Smooth muscle cell of the brain vasculature (primary cell): ENCODE results near the gene MAGEC1.
"Not testable (repeated sequence)": the region's sequence is repeated elsewhere in the genome, so short reads cannot be mapped to it uniquely, and the experiment has no call there.

Experiments
- DNase-seq: peaks from one replicate; pipeline ENCODE4 v3.0.0-alpha.2; 2012; ENCODE audit warnings: low read depth, low spot score

Gene MAGEC1, protein sequence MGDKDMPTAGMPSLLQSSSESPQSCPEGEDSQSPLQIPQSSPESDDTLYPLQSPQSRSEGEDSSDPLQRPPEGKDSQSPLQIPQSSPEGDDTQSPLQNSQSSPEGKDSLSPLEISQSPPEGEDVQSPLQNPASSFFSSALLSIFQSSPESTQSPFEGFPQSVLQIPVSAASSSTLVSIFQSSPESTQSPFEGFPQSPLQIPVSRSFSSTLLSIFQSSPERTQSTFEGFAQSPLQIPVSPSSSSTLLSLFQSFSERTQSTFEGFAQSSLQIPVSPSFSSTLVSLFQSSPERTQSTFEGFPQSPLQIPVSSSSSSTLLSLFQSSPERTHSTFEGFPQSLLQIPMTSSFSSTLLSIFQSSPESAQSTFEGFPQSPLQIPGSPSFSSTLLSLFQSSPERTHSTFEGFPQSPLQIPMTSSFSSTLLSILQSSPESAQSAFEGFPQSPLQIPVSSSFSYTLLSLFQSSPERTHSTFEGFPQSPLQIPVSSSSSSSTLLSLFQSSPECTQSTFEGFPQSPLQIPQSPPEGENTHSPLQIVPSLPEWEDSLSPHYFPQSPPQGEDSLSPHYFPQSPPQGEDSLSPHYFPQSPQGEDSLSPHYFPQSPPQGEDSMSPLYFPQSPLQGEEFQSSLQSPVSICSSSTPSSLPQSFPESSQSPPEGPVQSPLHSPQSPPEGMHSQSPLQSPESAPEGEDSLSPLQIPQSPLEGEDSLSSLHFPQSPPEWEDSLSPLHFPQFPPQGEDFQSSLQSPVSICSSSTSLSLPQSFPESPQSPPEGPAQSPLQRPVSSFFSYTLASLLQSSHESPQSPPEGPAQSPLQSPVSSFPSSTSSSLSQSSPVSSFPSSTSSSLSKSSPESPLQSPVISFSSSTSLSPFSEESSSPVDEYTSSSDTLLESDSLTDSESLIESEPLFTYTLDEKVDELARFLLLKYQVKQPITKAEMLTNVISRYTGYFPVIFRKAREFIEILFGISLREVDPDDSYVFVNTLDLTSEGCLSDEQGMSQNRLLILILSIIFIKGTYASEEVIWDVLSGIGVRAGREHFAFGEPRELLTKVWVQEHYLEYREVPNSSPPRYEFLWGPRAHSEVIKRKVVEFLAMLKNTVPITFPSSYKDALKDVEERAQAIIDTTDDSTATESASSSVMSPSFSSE

DNA sequence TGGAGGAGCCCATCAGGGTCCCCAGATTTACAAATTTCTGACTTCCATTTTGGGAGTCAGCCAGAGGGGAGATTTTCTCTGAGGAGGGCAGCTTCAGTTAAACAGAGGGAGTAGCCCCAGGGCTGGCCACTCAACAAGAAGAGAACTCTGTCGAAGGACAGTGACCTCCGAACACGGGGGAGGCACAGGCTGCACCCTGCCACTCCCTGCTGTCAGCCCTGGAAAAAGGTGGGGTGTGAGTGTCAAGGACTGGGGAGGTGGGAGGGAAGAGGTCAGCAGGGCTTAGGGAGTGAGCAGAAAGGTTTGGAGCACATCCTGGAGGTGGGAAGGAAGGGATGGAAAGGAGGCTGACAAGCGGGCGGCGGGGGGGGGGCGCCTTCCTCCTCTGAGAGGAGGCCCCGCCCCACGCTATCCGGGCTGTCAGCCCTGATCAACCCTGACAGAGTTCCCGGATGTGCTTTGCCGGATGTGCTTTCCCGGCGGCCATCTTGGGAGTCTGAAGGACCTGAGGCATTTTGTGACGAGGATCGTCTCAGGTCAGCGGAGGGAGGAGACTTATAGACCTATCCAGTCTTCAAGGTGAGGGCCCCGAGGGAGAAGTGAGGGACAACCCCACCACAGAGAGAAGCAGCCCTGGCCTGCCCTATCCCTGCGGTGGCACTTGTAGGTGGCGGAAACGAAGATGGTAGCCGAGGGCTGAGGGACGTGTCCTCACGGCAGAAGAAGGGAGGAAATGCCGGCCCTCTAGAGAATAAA lies at the start of gene MAGEC1:
TSS of gene MAGEC1 (plus strand) at position 495 of the 756 bp plus-strand sequence. CDS start 1,179 bp downstream, outside the sequence.
- DNase-seq: no peak

DNA sequence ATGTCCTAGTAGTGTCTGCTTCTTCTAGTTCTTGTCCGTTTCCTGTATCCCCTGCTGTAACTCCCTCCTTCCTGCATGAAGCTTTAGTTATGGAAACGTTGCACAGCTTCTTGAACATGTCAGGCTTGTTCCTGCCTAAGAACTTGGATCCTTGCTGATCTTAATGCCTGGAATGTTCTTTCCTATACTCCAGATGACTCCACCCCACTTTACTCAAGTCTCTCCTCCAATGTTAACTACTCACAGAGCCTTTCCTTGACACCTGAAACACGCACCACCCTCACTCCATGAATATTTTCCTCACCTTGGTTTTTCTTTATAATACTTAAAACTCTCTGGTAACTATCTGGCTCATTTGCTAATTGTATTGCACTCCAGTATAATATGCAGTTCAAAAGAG lies 46.2 kb upstream of the MAGEC1 start:
- DNase-seq: no peak

DNA sequence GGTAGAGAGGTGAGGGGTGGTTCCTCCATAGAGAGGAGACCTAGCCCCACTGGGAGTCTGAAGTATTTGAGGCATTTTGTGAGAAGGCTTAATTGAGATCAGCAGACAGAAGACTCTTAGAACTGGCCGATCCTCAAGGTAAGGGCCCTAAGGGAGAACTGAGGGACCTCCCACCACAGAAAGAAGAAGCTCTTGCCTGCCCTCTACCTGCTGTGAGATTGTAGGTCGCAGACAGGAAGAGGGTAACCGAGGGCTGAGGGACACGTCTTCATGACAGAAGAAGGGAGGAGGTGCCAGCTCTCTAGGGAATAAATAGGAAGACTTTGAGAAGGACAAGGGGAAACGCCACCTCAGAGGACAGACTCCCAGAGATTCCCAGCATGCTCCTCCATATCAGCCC lies 24.1 kb upstream of the MAGEC1 start:
- DNase-seq: no peak

DNA sequence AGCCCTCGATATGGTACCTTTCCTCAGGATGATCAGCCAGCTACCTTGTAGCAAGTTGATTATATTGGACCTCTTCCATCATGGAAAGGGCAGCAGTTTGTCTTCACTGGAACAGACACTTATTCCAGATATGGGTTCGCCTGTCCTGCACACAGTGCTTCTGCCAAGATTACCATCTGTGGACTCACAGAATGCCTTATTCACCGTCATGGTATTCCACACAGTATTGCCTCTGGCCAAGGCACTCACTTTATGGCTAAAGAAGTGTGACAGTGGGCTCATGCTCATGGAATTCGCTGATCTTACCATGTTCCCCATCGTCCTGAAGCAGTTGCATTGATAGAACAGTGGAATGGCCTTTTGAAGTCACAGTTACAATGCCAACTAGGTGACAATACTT lies 14.9 kb upstream of the MAGEC1 start:
- DNase-seq: not testable (repeated sequence)

DNA sequence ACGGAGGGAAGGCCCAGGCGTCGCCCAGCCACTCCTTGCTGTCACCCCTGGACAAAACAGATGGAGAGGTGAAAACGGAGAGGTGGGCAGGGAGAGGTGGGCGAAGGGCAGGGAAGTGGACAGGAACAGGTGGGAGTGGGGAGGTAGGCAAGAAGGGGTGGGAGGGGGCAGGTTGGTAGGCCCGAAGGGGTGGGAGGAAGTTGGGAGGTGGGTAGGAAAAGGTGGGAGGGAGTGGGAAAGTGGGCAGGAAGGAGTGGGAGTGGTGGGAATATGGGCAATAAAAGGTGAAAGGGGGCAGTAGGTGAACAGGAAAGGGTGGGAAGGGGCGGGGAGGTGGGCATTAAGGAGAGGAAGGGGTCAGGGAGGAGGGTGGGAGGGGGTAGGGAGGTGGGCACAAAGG lies 9.0 kb upstream of the MAGEC1 start:
- no peak for DNase-seq

DNA sequence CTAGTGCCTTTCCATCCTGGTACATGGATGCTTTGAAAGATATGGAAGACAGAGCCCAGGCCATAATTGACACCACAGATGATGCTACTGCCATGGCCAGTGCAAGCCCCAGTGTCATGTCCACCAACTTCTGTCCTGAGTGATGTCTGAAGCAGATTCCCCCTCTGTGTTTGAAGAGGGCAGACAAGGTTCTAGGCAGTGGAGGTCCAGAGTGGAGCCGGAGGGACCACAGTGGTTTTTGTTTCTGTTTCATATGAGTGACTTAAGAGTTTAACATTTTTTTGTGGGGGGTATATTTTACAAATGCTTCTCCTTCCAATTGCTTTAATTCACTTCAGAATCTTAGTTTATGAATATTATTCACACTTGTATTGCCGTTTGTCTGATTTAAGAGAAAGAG lies 6.0 kb upstream of the MAGEC1 start:
- no peak for DNase-seq

DNA sequence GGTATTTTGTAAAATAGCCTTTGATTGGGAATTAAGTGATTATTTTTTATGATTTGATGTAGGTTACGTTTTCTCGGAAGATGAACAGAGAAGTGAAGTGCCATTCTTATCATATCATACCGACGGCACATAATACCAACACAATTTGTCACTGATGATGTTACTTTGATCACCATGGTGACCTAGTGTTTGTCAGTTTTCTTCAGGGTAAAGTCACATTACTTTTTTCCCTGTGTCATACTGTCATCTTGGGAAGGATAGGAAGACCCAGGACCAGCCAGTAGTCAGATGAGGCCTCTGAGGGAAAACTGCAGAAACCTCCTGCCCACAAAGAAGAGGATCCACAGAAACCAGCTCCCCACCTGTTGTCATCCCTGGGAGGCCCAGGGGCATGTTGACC lies 1.3 kb upstream of the MAGEC1 start:
- no peak for DNase-seq

DNA sequence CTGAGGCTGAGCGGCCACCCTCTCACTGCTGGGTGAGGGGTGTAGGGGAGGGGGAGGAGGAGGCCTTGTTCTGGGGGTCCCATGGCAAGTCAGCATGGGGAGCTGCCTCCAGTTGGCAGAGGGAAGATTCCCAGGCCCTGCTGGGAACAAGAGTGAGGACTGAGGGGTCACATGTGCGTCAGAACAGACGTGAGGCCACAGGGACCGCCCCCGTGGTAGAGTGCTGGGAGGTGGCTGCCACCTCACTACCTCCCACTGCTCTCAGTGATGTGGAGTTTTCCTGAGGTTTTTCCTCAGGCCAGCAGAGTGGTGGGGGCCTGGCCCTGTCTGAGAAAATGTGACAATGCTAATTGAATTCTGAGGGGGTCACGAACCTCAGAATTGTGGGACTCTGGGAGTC lies 568 bp downstream of the MAGEC1 start:
- no peak for DNase-seq

DNA sequence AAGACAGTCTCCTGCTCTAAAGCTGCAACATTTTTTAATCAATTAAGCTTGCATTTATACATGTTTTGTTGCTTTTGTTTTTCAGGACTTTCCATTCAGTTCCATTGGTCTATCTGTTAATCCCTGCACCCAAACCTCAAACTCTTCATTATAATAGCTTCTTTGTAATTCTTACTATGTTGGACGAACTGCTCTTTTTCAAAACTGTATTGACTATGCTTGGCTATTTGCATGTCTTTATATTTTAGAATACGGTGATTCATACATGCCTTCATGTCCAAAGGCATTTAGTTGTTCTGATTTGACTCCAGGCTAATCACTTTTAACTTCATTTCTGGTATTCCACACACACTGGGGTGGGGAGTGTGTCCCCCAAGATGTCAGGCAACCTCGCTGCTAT lies 14.1 kb downstream of the MAGEC1 start:
- DNase-seq: no peak

DNA sequence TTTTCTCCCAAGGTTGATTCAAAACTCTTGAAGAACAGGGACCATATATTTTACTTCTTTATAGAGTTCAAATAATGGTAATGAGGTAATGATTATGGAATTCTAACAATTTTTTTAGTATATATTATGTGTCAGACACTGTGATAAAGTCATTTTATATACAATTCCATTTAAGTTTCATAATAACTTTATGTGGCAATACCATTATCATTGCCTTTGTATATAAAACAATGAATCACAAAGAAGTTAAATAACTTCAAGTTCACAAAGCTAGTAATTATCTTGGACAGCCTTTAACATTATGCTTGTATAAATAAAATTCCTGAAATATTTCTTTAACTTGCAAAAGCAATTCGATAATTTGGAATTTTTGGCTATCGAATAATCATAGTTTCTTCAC lies 20.6 kb downstream of the MAGEC1 start:
- no peak for DNase-seq

DNA sequence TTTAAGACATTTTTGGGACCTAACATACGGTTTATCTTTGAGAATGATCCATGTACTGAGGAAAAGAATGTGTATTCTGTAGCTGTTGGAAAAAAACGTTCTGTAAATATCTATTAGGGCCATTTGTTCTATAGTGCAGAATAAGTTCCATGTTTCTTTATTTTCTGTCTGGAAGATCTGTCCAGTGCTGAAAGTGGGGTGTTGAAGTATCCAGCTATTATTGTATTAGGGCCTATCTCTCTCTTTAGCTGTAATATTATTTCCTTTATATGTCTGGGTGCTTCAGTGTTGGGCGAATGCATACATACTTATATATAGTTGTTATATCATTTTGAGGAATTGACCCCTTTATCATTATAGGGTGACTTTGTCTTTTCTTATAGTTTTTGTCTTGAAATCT lies 24.7 kb downstream of the MAGEC1 start:
- DNase-seq: no peak

DNA sequence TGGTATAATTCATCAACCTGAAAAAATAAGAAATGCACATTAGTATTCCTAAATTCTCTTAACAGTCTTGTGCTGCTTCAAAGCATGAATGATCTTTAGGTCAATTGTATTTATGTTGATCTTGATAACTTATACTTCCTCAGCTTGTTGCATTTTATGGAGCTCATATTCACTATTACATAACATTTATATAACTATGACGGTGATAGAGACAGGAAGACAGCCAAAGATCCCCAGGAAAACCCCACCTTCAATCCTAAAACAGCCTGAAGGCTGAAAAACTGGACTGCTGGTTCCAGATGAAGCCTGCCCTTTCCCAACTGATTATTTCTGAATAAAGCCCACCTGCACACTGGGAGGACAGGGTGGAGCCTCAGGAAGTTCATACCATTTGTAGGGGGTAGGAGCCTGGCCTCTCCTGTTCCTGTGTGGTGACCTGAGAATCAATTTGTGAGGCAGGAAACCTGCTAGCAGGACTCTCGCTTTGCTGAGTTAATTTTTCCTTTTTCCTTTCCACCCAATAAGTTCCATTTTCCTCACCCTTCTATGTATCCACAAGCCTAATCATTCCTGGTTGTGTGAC lies 30.5 kb downstream of the MAGEC1 start:
- DNase-seq: no peak

DNA sequence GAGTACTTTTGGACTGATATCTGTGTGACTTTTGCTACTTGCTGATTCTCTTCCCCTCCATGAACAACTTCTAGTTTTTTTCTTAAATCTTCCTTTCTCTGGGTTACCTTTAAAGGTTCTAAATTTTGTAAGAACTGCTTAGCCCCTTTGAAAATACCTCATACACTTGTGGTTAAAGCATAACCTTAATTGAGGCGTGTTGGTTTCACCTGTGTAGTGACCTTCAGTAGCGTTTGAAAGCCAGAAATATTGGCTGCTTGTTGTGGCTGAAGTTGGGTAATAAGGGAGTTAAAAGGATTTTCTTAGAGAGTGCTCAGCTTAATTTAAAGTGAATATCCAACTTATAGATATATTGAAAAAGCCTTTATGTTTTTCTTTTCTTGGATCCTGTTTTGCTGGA lies 32.0 kb downstream of the MAGEC1 start:
- DNase-seq: no peak

DNA sequence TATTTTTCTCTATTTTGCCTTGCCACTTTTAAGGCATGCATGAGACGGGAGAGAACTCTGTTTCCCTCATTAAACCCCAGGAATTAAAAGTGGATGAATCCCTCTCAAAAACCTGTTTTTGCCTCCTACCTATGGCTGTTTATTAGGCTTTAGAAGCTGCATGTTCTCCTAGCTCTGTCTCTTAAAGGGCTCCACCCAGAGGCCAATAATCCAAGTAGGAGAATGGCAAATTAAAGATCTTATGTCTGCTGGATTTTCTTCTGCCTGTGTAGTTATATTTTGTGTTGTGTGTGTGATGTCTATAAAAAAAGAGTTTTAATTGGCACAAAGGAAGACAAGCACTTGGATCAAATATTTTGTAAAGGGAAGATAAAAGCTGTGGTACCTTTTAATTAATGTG lies 32.4 kb downstream of the MAGEC1 start:
- no peak for DNase-seq

DNA sequence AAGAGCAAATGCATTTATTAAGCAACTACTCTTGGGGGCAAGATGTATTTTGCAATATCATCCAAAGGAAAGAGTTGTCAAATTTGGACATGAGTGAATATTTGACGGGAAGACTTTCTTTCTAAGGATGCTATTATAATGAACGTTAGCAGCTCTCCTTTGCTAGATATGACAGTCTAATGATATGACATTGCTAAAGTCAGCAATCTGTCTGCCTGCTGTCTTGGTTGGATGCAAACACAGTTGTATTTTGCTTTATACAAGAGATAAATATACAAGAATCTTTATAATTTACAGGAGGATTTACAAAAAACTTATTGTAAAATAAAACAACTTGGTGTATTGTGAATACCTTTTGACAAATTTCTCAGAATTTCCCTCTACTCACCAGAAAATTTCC lies 37.5 kb downstream of the MAGEC1 start:
- DNase-seq: no peak

DNA sequence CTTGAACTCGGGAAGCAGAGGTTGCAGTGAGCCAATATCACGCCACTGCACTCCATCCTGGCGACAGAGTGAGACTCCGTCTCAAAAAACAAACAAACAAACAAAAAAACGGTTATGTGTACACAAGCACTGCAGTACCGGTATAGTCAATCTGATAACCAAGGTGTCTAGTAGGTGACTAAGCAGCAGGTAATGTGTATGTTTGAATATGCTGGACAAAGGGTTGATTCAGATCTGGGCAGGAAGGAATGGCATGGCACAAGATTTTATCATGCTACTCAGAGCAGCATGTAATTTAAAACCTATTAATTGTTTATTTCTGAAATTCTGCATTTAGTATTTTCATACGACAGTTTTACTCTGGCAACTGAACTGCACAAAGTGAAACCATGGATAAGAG lies 41.7 kb downstream of the MAGEC1 start:
- DNase-seq: no peak

DNA sequence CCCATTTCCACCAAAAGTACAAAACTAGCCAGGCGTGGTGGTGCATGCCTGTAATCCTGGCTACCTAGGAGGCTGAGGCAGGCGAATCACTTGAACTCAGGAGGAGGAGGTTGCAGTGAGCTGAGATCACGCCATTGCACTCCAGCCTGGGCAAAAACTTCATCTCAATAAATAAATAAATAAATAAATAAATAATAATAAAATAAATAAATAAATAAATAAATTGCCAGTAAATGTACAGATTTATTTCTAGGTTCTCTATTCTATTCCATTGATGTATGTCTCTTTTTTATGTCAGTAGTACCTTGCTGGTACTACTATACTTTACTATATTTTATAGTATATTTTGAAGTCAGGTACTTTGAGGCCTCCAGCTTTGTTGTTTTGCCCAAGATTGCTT lies 43.7 kb downstream of the MAGEC1 start:
- no peak for DNase-seq

DNA sequence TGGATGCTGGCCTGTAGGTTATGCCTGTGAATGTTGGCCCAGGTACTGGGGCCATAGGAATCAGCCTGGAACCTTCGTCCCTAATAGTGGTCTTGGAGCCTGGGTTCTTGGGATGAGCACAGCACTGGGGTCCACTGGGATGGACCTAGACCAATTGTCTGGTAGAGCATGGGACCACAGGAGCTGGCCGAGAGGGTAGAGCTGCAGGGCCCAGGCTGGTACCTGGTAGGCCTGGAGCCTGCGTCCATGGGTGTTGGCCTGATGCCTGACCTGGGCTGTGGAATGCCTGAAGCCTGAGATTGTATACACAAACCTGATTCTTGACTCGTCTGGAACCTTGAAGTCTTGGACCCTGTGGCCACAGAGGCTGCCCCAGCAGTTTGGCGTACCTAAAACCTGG lies 48.9 kb downstream of the MAGEC1 start:
- no peak for DNase-seq

DNA sequence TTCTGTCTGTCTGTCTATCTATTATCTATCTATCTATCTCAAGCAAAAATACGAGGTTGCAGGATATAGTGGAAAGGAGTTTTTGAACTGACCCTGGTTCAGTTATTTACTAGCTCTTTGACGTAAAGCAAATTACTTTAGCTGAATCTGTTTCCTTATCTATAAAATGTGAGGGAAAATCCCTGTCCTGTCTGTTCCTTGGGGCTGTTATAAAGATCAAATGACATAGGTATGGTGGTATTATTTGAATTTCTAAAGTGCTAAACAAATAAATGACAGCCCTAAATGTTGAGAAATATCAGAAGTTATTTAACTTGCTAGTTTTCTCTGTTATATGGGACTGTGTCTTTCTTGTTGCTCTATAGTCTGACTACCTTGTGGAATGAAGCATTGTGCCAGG lies 55.0 kb downstream of the MAGEC1 start:
- no peak for DNase-seq
